ENCODE results near the gene PPP1R3E. TPM values are rescaled to one million over a fixed set of nuclear protein-coding genes. Genes with fewer than 3 reads are reported as not detected.
"Not testable (repeated sequence)": the region's sequence is repeated elsewhere in the genome, so short reads cannot be mapped to it uniquely, and the experiment has no call there.

PPP1R3E gene
- total RNA-seq, 1 donor from 2014 or later, result 2.5 TPM

DNA sequence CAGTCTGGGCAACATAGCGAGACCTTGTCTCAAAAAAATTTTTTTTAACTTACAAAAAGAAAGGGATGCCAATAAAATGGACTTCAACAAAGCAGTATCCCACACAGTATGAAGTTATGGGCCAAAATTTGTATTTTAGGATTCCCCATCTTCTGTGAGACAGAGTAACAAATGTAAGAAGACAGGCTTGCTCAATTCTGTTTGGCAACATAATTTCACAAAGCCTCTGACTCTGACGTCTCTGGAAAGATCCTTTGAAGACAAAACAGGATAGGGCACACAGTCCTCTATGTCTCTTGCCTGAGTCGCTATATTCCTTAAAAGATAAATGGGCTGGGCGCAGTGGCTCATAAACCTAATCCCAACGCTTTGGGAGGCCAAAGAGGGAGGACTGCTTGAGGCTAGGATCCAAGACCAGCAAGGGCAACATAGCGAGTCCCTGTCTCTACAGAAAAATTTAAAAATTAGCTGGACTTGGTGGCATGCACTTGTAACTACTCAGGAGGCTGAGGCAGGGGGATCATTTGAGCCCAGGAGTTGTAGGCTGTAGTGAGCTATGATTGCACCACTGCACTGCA is 15.7 kb downstream of the PPP1R3E start:
- no peak for DNase-seq (ENCODE audit: low read depth)
- H3K36me3 ChIP-seq (ENCODE audit: control insufficient read depth, insufficient read depth, low read length), result no peaks in the 10 kb centered on the region
- TF ChIP-seq, protein P1, sequence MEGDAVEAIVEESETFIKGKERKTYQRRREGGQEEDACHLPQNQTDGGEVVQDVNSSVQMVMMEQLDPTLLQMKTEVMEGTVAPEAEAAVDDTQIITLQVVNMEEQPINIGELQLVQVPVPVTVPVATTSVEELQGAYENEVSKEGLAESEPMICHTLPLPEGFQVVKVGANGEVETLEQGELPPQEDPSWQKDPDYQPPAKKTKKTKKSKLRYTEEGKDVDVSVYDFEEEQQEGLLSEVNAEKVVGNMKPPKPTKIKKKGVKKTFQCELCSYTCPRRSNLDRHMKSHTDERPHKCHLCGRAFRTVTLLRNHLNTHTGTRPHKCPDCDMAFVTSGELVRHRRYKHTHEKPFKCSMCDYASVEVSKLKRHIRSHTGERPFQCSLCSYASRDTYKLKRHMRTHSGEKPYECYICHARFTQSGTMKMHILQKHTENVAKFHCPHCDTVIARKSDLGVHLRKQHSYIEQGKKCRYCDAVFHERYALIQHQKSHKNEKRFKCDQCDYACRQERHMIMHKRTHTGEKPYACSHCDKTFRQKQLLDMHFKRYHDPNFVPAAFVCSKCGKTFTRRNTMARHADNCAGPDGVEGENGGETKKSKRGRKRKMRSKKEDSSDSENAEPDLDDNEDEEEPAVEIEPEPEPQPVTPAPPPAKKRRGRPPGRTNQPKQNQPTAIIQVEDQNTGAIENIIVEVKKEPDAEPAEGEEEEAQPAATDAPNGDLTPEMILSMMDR (IDR thresholded peaks at IDR 0.05; ENCODE audit: insufficient read depth, low read length, poor library complexity, severe bottlenecking), result no peak
- no peaks in the 10 kb centered on the region for H3K27me3 ChIP-seq (ENCODE audit: control insufficient read depth, insufficient read depth, low read length)
- H3K4me3 ChIP-seq (ENCODE audit: low read depth, low read length), result peak overlapping the region; percentile 63

DNA sequence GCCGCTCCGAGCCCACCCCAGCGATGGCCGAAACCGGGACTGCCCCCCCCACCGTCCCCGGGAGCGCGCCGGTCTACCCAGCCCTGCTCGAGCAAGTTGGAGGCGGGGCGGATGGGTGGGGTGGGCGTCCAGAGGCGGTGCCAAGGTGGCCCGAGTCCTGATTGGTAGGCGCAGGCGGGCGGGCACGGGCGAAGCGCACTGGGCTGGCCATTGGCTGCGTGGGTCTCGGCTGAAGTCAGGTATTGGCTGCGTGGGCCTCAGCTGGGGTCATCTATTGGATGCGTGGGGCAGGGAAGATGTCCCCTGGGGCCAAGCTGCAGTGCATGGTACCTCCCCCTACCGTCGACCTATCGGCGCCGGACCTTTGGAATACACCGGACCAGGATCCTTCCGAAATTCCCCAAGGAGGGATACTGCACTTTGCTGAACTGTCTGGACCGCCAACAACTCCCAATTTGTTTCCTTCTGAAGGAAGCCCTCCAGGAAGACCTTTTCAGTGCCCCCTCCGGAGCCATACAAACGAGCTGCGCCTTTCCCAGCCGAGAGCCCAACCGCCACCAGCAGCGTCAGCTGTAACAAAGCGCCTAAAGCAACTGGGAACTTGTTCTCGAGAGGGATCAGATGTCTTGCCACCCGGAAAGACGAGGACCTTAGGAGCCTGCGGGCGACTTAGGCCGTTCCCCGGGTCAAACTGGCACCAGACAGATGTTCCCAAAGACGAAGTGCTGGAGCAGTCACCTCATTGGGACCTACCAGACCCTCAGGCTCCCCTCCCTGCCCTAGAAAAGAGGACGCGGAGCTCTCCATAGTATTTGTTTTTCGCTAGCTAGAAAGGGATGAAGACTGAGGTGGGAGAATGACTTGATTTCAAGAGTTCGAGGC is 16.4 kb downstream of the PPP1R3E start, which contains the start of gene HOMEZ:
Gene HOMEZ, minus strand, starts transcription at position 113 of the 882 bp plus-strand sequence. CDS start 180 bp downstream, outside the sequence.
- TF ChIP-seq, protein P1 (IDR thresholded peaks at IDR 0.05; ENCODE audit: insufficient read depth, low read length, poor library complexity, severe bottlenecking), result no peak
- H3K4me3 ChIP-seq (ENCODE audit: low read depth, low read length), result peak within 1 kb of the TSS; percentile 63
- DNase-seq (ENCODE audit: low read depth), result peak; percentile 89
- H3K27me3 ChIP-seq (ENCODE audit: control insufficient read depth, insufficient read depth, low read length), result no peaks in the 10 kb centered on the region
- no peaks in the 10 kb centered on the region for H3K36me3 ChIP-seq (ENCODE audit: control insufficient read depth, insufficient read depth, low read length)

DNA sequence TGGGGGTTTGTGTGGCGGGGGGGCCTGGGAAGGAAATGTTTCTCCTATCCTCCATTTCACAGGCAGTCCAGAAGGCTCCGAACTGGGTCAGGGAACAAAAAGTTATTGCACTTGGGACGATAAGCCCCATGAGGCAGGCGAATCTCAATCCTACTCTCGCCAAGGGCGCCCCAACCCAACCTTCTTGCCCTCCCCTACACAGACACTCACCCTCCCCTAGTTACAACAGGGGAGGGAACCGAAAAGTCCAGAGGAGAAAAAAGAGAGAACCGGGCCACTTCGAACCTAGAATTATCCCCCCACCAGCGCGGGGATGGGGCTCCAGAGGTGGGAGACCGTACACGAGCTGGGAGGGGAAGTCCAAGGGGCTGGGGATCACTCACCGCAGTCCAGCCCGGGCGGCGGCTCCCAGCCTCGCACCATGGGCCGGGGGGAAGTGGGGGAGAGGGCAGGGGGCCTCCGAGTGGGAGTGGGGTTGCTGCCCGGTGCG is 17.1 kb downstream of the PPP1R3E start:
- Histone ChIP-seq H3K36me3 (ENCODE audit: control insufficient read depth, insufficient read depth, low read length) (no peaks in the 10 kb centered on the region), H3K27me3 (ENCODE audit: control insufficient read depth, insufficient read depth, low read length) (no peaks in the 10 kb centered on the region), H3K4me3 (ENCODE audit: low read depth, low read length) (peak overlapping the region; percentile 63)
- TF ChIP-seq, protein P1 (IDR thresholded peaks at IDR 0.05; ENCODE audit: insufficient read depth, low read length, poor library complexity, severe bottlenecking), result no peak
- no peak for DNase-seq (ENCODE audit: low read depth)

DNA sequence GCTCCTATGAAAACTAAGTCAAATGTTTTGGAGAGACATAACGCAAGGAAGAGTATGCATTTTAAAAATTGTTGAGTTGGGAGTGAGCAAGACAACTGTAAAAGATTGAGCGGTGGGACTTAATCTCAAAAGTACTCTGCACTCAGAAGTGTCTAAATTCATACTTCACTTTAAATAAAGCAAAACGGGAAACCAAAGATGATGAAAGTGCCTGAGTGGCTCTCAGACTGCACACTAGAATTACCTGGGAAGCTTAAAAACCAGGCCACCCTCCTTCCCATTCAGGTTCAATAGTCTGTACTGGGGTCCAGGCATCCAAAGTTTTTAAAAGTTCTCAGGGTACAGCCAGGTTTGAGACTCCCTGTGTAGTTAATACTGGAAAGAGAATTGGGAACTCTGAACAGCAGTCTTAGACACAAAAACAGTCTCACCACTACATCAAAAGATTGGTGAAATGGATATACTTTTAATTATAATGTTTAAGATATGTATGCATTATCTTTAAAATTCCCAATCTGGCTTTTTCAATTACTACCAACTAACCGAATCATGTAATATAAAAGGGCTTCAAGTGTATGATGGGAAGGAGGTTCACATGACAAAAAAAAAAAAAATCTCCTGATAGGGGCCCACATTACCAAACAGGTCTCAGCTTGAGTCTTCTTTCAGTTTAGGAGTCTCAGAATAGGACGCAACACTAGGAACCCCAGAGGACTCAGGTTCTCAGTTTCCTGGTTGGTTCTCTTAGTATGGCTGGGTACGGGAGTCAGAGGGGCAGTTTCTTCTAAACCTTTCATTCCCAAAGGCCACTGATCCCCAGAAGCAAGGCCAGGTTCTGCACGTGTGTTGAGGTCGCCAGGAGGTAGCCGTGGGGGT is 17.8 kb downstream of the PPP1R3E start:
- no peak for DNase-seq (ENCODE audit: low read depth)
- TF ChIP-seq, protein P1 (IDR thresholded peaks at IDR 0.05; ENCODE audit: insufficient read depth, low read length, poor library complexity, severe bottlenecking), result no peak
- no peaks in the 10 kb centered on the region for H3K36me3 ChIP-seq (ENCODE audit: control insufficient read depth, insufficient read depth, low read length)
- H3K27me3 ChIP-seq (ENCODE audit: control insufficient read depth, insufficient read depth, low read length), result no peaks in the 10 kb centered on the region
- peak overlapping the region; percentile 63 for H3K4me3 ChIP-seq (ENCODE audit: low read depth, low read length)

DNA sequence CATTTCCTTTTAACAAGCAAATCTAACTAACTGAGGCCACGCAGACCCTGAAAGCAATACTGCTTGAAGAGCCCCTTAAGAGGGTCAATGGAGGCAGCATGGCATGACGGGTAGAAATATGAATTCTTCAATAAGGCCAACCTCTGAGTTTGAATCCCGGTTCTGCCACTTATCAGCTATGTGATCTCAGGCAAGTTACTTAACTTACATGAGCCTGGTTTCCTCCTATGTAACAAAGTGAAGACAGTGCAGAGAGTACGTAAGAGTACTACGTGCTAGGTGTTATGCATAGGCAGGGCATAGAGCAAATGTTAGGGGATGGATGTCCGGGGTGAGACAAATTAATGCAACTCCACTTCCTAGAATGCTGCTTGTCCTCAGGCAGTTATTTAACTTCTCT is 21.4 kb downstream of the PPP1R3E start:
- Histone ChIP-seq H3K27me3 (ENCODE audit: control insufficient read depth, insufficient read depth, low read length) (no peaks in the 10 kb centered on the region), H3K36me3 (ENCODE audit: control insufficient read depth, insufficient read depth, low read length) (no peaks in the 10 kb centered on the region), H3K4me3 (ENCODE audit: low read depth, low read length) (no peak overlapping the region)
- DNase-seq (ENCODE audit: low read depth), result no peak
- TF ChIP-seq, protein P1 (IDR thresholded peaks at IDR 0.05; ENCODE audit: insufficient read depth, low read length, poor library complexity, severe bottlenecking), result no peak

DNA sequence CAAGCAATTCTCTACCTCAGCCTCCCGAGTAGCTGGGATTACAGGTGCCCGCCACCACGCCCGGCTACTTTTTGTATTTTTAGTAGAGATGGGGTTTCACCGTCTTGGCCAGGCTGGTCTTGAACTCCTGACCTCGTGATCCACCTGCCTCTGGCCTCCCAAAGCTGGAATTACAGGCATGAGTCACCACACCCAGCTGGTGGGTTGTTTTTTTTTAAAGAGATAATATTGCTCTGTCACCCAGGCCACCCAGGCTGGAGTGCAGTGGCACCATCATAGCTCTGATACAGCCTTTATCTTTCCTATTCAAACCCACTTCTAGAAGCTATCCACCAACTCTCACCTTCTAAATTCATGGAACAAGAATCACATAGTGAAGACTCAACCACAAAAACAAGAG is 24.7 kb downstream of the PPP1R3E start:
- H3K27me3 ChIP-seq (ENCODE audit: control insufficient read depth, insufficient read depth, low read length); H3K4me3 ChIP-seq (ENCODE audit: low read depth, low read length); H3K36me3 ChIP-seq (ENCODE audit: control insufficient read depth, insufficient read depth, low read length); DNase-seq (ENCODE audit: low read depth): not testable (repeated sequence)
